NCI-H2081 (cell line): Measurements from ENCODE around the gene ETFB.
A peak's percentile ranks its signal among the peaks of the same experiment; 100 is the strongest.

Source experiments
- DNase-seq, 2 experiments: peaks; one replicate each; lab custom pipeline; 2025; lab: John Stamatoyannopoulos, UW

The ETFB gene

GRCh38 chr19:51372649-51373504 lies 6.7 kb upstream of the ETFB start, which contains the start of gene NKG7:
TSS of gene NKG7 (minus strand) at chr19:51372654. CDS start at chr19:51372535, 119 bp downstream.
- DNase-seq: no peak

GRCh38 chr19:51372021-51372648 lies 5.9 kb upstream of the ETFB start:
- DNase-seq: no peak

- no peak for DNase-seq
Observed at GRCh38 chr19:51371186-51371690, 5.0 kb upstream of the ETFB start.

- DNase-seq: no peak
Observed at GRCh38 chr19:51370230-51370629, 4.0 kb upstream of the ETFB start.

- DNase-seq: no peak
Observed at GRCh38 chr19:51368366-51369282, 2.4 kb upstream of the ETFB start, which contains the start of gene CLDND2. TSS of gene CLDND2 (minus strand) at chr19:51369003. CDS start at chr19:51368577, 426 bp downstream.

- DNase-seq: no peak
Observed at GRCh38 chr19:51367565-51368365, 1.6 kb upstream of the ETFB start.

- DNase-seq: no peak
Observed at GRCh38 chr19:51367255-51367564, 1.0 kb upstream of the ETFB start.

GRCh38 chr19:51366389-51367254 lies 434 bp upstream of the ETFB start:
- peak; percentile 20 to 30 for DNase-seq

GRCh38 chr19:51365211-51365964 lies 800 bp downstream of the ETFB start:
- DNase-seq: no peak

- no peak for DNase-seq
Observed at GRCh38 chr19:51364200-51365106, 1.7 kb downstream of the ETFB start.

- no peak for DNase-seq
Observed at GRCh38 chr19:51361239-51361638, 4.9 kb downstream of the ETFB start.

- no peak for DNase-seq
Observed at GRCh38 chr19:51359294-51359693, 6.9 kb downstream of the ETFB start.

GRCh38 chr19:51357952-51358351 lies 8.2 kb downstream of the ETFB start:
- no peak for DNase-seq

GRCh38 chr19:51356159-51356801 lies 9.9 kb downstream of the ETFB start:
- DNase-seq: no peak

GRCh38 chr19:51354742-51355148 lies 11.4 kb downstream of the ETFB start:
- DNase-seq: no peak

- DNase-seq: no peak
Observed at GRCh38 chr19:51354103-51354741, 12.0 kb downstream of the ETFB start.

- no peak for DNase-seq
Observed at GRCh38 chr19:51352783-51353360, 13.3 kb downstream of the ETFB start.
